ENCODE measurements around the gene PCDHGA12.
"Not testable (repeated sequence)": the region's sequence is repeated elsewhere in the genome, so short reads cannot be mapped to it uniquely, and the experiment has no call there.

Gene PCDHGA12

GRCh38 chr5:141430332-141431113 is at the start of gene PCDHGA12:
Gene PCDHGA12 (plus strand): TSS chr5:141430507. CDS start chr5:141430760, 253 bp downstream.
- Mint-ChIP-seq H3K9me3 (peaks cover 18 to 49% of the 10 kb centered on the region in 2 donors), H3K27ac (peak within 1 kb of the TSS; percentile 72 to 76), H3K4me3 (peak within 1 kb of the TSS; percentile 81 to 84), H3K4me1 (peaks cover 20% of the 10 kb centered on the region), H3K27me3 (peaks cover 77% of the 10 kb centered on the region)
- DNase-seq (peak in 1 of 2 donors; percentile 46), ATAC-seq (peak; percentile 83)

GRCh38 chr5:141382469-141383294 is 47.6 kb upstream of the PCDHGA12 start, which contains the start of gene PCDHGA7:
Gene PCDHGA7 (plus strand): TSS chr5:141382742. CDS start chr5:141382900, 158 bp downstream.
- Mint-ChIP-seq H3K27me3 (peaks cover 67% of the 10 kb centered on the region), H3K4me3 (peak within 1 kb of the TSS; percentile 74 to 85), H3K4me1 (peaks cover 5% of the 10 kb centered on the region), H3K27ac (peak within 1 kb of the TSS in 1 of 2 donors; percentile 56), H3K9me3 (peaks cover 5 to 25% of the 10 kb centered on the region in 2 donors)
- ATAC-seq (no peak), DNase-seq (no peak)

GRCh38 chr5:141383345-141383744 is 47.0 kb upstream of the PCDHGA12 start:
- peak overlapping the region; percentile 74 to 85 for H3K4me3 Mint-ChIP-seq
- peaks cover 5% of the 10 kb centered on the region for H3K4me1 Mint-ChIP-seq
- H3K9me3 Mint-ChIP-seq = peaks cover 7 to 27% of the 10 kb centered on the region in 2 donors
- H3K27me3 Mint-ChIP-seq = peaks cover 65% of the 10 kb centered on the region
- no peak overlapping the region for H3K27ac Mint-ChIP-seq
- no peak for ATAC-seq
- no peak for DNase-seq

DNA sequence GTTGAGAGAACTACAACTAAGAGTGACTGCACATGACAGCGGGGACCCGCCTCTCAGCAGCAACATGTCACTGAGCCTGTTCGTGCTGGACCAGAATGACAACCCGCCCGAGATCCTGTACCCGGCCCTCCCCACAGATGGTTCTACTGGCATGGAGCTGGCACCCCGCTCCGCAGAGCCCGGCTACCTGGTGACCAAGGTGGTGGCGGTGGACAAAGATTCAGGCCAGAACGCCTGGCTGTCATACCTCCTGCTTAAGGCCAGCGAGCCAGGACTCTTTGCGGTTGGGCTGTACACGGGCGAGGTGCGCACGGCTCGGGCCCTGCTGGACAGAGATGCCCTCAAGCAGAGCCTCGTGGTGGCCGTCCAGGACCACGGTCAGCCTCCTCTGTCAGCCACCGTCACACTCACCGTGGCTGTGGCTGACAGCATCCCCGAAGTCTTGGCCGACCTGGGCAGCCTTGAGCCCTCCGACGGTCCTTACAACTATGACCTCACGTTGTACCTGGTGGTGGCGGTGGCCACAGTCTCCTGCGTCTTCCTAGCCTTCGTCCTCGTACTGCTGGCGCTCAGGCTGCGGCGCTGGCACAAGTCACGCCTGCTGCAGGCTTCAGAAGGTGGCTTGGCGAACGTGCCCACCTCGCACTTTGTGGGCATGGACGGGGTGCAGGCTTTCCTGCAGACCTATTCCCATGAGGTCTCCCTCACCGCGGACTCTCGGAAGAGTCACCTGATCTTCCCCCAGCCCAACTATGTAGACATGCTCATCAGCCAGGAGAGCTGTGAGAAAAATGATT is 45.6 kb upstream of the PCDHGA12 start:
- DNase-seq (no peak), ATAC-seq (no peak)
- Mint-ChIP-seq H3K27me3 (peaks cover 75% of the 10 kb centered on the region), H3K9me3 (peaks cover 10 to 41% of the 10 kb centered on the region in 2 donors), H3K27ac (no peak overlapping the region), H3K4me3 (no peak overlapping the region), H3K4me1 (peaks cover 5% of the 10 kb centered on the region)

DNA sequence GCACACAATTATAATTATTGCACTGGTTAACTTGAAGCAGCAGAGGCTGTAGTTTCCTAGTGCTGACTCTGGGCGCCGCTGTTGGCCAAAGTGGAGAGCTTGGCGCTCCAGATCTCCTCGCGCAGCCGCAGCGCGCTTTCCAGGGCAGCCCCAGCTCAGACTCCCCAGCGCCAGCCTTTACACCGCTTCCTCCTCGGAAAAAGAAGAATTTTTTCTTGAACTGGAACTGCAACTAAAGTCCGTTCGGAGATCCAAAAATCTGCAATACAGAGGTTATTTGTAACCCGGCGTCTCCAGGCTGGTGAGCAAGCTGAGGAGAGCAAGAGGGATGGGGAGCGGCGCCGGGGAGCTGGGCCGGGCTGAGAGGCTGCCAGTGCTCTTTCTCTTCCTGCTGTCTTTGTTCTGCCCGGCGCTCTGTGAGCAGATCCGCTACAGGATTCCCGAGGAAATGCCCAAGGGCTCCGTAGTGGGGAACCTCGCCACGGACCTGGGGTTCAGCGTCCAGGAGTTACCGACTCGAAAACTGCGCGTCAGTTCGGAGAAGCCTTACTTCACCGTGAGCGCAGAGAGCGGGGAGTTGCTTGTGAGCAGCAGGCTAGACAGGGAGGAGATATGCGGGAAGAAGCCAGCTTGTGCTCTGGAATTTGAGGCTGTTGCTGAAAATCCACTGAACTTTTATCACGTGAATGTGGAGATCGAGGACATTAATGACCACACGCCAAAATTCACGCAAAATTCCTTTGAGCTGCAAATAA is 42.6 kb upstream of the PCDHGA12 start, which contains the start of gene PCDHGB4:
TSS of gene PCDHGB4 (plus strand) at position 142 of the 755 bp plus-strand sequence. CDS start at position 329, 187 bp downstream.
- Mint-ChIP-seq H3K4me3 (peak within 1 kb of the TSS; percentile 56 to 57), H3K27me3 (peaks cover 83% of the 10 kb centered on the region), H3K27ac (peak within 1 kb of the TSS in 1 of 2 donors; percentile 6), H3K9me3 (peaks cover 24 to 48% of the 10 kb centered on the region in 2 donors)
- DNase-seq (peak in 1 of 2 donors; percentile 35), ATAC-seq (peak; percentile 81)
- not testable (repeated sequence) for H3K4me1 Mint-ChIP-seq

DNA sequence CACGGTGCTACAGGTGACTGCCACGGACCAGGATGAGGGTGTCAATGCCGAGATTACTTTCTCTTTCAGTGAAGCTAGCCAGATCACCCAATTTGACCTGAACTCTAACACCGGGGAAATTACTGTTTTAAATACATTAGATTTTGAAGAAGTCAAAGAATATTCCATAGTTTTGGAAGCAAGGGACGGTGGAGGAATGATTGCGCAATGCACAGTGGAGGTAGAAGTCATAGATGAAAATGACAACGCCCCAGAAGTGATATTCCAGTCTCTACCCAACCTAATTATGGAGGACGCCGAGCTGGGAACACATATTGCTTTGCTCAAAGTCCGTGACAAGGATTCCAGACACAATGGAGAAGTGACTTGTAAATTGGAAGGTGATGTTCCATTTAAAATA is 41.6 kb upstream of the PCDHGA12 start:
- peak overlapping the region in 1 of 2 donors; percentile 15 for H3K4me3 Mint-ChIP-seq
- peaks cover 83% of the 10 kb centered on the region for H3K27me3 Mint-ChIP-seq
- no peaks in the 10 kb centered on the region for H3K4me1 Mint-ChIP-seq
- H3K9me3 Mint-ChIP-seq = peaks cover 24 to 41% of the 10 kb centered on the region in 2 donors
- no peak for DNase-seq
- H3K27ac Mint-ChIP-seq = no peak overlapping the region
- ATAC-seq = no peak

DNA sequence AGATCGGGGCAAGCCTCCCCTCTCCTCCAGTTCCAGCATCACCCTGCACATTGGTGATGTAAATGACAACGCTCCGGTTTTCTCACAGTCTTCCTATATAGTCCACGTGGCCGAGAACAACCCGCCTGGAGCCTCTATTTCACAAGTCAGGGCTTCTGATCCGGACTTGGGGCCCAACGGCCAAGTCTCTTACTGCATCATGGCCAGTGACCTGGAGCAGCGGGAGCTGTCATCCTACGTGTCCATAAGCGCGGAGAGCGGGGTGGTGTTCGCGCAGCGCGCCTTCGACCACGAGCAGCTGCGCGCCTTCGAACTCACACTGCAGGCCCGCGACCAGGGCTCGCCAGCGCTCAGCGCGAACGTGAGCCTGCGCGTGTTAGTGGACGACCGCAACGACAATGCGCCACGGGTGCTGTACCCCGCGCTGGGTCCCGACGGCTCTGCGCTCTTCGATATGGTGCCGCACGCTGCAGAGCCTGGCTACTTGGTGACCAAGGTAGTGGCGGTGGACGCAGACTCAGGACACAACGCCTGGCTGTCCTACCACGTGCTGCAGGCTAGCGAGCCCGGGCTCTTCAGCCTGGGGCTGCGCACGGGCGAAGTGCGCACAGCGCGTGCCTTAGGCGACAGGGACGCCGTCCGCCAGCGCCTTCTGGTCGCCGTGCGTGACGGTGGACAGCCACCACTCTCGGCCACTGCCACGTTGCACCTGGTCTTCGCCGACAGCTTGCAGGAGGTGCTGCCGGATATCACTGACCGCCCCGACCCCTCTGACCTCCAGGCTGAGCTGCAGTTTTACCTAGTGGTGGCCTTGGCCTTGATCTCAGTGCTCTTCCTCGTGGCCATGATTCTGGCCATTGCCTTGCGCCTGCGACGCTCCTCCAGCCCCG is 40.9 kb upstream of the PCDHGA12 start:
- Mint-ChIP-seq H3K4me1 (no peaks in the 10 kb centered on the region), H3K27me3 (peaks cover 83% of the 10 kb centered on the region), H3K27ac (no peak overlapping the region), H3K9me3 (peaks cover 29 to 46% of the 10 kb centered on the region in 2 donors), H3K4me3 (no peak overlapping the region)
- ATAC-seq (no peak), DNase-seq (no peak)

- Mint-ChIP-seq H3K27ac (peak within 1 kb of the TSS in 1 of 2 donors; percentile 86), H3K4me1 (no peaks in the 10 kb centered on the region), H3K9me3 (peaks cover 25 to 38% of the 10 kb centered on the region in 2 donors), H3K4me3 (no peak within 1 kb of the TSS), H3K27me3 (peaks cover 81% of the 10 kb centered on the region)
- ATAC-seq = no peak
- no peak for DNase-seq
These were observed 37.7 kb upstream of the PCDHGA12 start, which contains the start of gene PCDHGA8 for GRCh38 chr5:141392429-141393198. Gene PCDHGA8 (plus strand): TSS chr5:141392633. CDS start chr5:141392814, 181 bp downstream.

DNA sequence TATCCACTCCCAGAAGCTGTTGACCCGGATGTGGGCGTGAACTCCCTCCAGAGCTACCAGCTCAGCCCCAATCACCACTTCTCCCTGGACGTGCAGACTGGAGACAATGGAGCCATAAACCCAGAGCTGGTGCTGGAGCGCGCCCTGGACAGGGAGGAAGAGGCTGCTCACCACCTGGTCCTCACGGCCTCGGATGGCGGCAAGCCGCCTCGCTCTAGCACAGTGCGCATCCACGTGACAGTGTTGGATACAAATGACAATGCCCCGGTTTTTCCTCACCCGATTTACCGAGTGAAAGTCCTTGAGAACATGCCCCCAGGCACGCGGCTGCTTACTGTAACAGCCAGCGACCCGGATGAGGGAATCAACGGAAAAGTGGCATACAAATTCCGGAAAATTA is 37.0 kb upstream of the PCDHGA12 start:
- H3K27ac Mint-ChIP-seq = no peak overlapping the region
- H3K4me1 Mint-ChIP-seq = no peaks in the 10 kb centered on the region
- no peak for DNase-seq
- peaks cover 77% of the 10 kb centered on the region for H3K27me3 Mint-ChIP-seq
- no peak overlapping the region for H3K4me3 Mint-ChIP-seq
- peaks cover 23 to 36% of the 10 kb centered on the region in 2 donors for H3K9me3 Mint-ChIP-seq
- no peak for ATAC-seq

GRCh38 chr5:141394401-141395187 is 35.7 kb upstream of the PCDHGA12 start:
- H3K4me1 Mint-ChIP-seq, H3K27ac Mint-ChIP-seq, DNase-seq, ATAC-seq, H3K4me3 Mint-ChIP-seq: not testable (repeated sequence)
- H3K27me3 Mint-ChIP-seq = peaks cover 77% of the 10 kb centered on the region
- peaks cover 20 to 34% of the 10 kb centered on the region in 2 donors for H3K9me3 Mint-ChIP-seq

DNA sequence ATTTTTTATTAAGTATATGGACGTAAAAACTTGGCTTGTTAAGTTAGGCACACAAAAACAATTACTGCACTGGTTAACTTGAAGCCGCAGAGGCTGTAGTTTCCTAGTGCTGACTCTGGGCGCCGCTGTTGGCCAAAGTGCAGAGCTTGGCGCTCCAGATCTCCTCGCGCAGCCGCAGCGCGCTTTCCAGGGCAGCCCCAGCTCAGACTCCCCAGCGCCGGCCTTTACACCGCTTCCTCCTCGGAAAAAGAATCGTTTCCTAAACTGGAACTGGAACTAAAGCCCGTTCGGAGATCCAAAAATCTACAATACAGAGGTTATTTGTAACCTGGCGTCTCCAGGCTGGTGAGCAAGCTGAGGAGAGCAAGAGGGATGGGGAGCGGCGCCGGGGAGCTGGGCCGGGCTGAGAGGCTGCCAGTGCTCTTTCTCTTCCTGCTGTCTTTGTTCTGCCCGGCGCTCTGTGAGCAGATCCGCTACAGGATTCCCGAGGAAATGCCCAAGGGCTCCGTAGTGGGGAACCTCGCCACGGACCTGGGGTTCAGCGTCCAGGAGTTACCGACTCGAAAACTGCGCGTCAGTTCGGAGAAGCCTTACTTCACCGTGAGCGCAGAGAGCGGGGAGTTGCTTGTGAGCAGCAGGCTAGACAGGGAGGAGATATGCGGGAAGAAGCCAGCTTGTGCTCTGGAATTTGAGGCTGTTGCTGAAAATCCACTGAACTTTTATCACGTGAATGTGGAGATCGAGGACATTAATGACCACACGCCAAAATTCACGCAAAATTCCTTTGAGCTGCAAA is 32.4 kb upstream of the PCDHGA12 start, which contains the start of gene PCDHGB5:
TSS of gene PCDHGB5 (plus strand) at position 192 of the 796 bp plus-strand sequence. CDS start at position 373, 181 bp downstream.
- H3K4me3 Mint-ChIP-seq = peak within 1 kb of the TSS; percentile 67 to 69

More for the DNA sequence above, 32.4 kb upstream of the PCDHGA12 start, which contains the start of gene PCDHGB5:
- Mint-ChIP-seq H3K27me3 (peaks cover 79% of the 10 kb centered on the region), H3K9me3 (peaks cover 11 to 32% of the 10 kb centered on the region in 2 donors), H3K27ac (peak within 1 kb of the TSS; percentile 33 to 42)
- DNase-seq (peak in 1 of 2 donors; percentile 51), ATAC-seq (peak; percentile 92)
- not testable (repeated sequence) for H3K4me1 Mint-ChIP-seq
